Subcutaneous preadipocyte (primary cell): ENCODE measurements around the gene RTCB. TPM values are rescaled to one million over a fixed set of nuclear protein-coding genes. Genes with fewer than 3 reads are reported as not detected.

ENCODE experiments used
- small RNA-seq: library from RNA; depleted of rRNA; stranded (forward); fragments of <200 nt; gene quantifications from one replicate; pipeline ENCODE3, GENCODE V24; 2012
- total RNA-seq: library from RNA; depleted of rRNA; stranded (reverse); fragments of >200 nt; gene quantifications from 2 replicates; pipeline ENCODE4 v1.2.3, GENCODE V29; 2012

RTCB gene
- 77.2 and 86.2 TPM in 2 replicates for total RNA-seq

DNA sequence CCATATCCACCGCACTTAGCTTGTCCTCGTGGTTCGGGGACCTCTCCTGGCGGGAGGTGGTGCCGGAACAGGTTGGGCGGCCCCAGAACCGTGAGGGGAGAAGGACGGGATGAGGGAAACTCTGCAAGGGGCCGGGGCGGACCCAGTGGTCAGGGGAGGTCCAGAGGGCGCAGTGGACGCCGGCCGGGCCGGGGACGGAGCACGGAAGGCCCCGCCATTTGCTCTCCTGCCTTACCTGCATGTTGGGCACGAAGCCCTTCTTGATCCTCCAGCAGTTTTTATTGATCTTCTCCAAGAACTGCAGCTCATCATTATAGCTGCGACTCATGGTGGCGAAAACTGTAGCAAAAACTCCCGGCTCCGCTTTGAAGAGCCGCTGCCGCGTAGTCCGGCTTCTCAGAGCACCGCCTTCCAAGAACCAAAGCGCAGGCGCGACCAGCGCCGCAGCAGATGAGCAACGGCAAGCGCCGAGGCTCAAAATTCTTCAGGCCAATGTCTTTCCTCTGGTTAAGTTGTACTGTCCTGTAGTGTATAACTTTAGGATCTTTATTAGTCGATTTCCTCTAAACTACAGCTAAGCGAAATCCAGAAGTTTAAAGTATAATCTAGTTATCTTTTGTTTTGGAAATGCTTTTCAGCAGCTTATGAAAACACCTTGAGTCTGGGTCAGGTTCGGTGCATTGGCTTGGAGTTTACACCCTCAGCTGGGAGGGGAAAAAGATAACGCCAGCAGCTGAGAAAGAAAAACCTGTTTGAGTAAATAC is at the start of gene RTCB:
Gene RTCB (minus strand): TSS at position 419 of the 764 bp plus-strand sequence. CDS start 91 bp downstream, at position 328.

DNA sequence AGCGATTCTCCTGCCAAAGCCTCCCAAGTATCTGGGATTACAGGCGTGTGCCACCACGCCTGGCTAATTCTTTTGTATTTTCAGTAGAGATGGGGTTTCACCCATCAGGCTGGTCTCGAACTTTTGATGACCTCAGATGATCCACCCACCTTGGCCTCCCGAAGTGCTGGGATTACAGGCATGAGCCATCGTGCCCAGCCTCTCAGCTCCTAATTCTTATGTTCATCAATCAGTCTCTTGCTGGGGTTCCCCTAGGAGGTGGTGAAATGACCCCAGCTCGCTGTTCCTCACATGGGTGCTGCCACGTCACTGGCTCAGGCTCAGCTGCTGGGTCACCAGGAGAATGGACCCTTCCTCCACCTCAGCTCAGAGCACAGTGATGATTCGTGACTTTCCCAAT is 54.5 kb downstream of the RTCB start, which contains the start of gene RFPL3:
Gene RFPL3 (plus strand): TSS at position 301 of the 400 bp plus-strand sequence. CDS start 205 bp downstream, outside the sequence.

Small RNAs within 50 kb of the gene (small RNA-seq; reads per million reads assigned to genes)
- gene AL021937.2 (not detected), gene IGLVIVOR22-2 (not detected), gene RF02171 (not detected), gene RF02172 (not detected)

Other genes starting within 250 kb of the RTCB start
- gene RFPL2, start 207.2 kb downstream of the RTCB start, total RNA-seq, result not detected in 2 replicates
- gene SLC5A4, start 156.9 kb downstream of the RTCB start, total RNA-seq, result under 0.01 TPM in 1 of 2 replicates, not detected in the other
- not detected in 2 replicates for gene RFPL3, start 54.4 kb downstream of the RTCB start, total RNA-seq
- gene BPIFC, start 52.2 kb upstream of the RTCB start, total RNA-seq, result not detected in 2 replicates
- gene FBXO7, start 62.6 kb upstream of the RTCB start, total RNA-seq, result 59.2 and 60.8 TPM in 2 replicates